HL-60 (cell line): ENCODE data around the gene HERPUD2.

Experiments used
- GABPA ChIP-seq: IDR thresholded peaks from 2 replicates; pipeline ENCODE4 v1.6.1; 2012; ENCODE audit warnings: low read depth
- POLR2AphosphoS5 ChIP-seq: IDR thresholded peaks from 2 replicates; pipeline ENCODE4 v1.6.1; 2012; ENCODE audit warnings: low read depth
- TF ChIP-seq, protein P1 (sequence below): IDR thresholded peaks from one replicate; pipeline ENCODE4 v1.5.1; 2011; ENCODE audit warnings: low read length, control low read depth, inconsistent platforms; ENCODE audit not compliant: insufficient read depth
- TF ChIP-seq, protein P2 (sequence below): IDR thresholded peaks from 2 replicates; pipeline ENCODE4 v1.6.1; 2012; ENCODE audit warnings: low read depth; ENCODE audit not compliant: insufficient replicate concordance

DNA sequence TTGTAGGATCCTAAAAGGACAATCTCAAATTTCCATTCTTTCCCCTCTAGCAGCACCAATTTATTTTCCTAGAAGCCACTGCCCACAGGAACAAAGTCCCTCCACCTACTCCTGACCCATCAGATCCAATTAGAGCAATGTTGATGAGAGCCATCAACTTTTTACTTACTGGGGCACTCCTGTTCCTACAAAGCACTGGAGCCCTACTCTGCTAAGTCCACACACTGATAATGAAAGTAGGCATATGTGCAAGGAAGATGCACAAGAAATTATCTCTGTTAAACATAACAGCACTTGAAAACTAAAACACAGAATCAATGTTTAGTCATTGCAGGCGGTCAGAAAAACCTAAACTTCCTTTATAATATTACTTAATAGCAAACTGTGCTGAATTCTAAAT is 3.6 kb downstream of the HERPUD2 start:
- TF ChIP-seq GABPA, result no peak
- TF ChIP-seq, protein P1, sequence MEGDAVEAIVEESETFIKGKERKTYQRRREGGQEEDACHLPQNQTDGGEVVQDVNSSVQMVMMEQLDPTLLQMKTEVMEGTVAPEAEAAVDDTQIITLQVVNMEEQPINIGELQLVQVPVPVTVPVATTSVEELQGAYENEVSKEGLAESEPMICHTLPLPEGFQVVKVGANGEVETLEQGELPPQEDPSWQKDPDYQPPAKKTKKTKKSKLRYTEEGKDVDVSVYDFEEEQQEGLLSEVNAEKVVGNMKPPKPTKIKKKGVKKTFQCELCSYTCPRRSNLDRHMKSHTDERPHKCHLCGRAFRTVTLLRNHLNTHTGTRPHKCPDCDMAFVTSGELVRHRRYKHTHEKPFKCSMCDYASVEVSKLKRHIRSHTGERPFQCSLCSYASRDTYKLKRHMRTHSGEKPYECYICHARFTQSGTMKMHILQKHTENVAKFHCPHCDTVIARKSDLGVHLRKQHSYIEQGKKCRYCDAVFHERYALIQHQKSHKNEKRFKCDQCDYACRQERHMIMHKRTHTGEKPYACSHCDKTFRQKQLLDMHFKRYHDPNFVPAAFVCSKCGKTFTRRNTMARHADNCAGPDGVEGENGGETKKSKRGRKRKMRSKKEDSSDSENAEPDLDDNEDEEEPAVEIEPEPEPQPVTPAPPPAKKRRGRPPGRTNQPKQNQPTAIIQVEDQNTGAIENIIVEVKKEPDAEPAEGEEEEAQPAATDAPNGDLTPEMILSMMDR, result no peak
- no peak for TF ChIP-seq POLR2AphosphoS5
- TF ChIP-seq, protein P2, sequence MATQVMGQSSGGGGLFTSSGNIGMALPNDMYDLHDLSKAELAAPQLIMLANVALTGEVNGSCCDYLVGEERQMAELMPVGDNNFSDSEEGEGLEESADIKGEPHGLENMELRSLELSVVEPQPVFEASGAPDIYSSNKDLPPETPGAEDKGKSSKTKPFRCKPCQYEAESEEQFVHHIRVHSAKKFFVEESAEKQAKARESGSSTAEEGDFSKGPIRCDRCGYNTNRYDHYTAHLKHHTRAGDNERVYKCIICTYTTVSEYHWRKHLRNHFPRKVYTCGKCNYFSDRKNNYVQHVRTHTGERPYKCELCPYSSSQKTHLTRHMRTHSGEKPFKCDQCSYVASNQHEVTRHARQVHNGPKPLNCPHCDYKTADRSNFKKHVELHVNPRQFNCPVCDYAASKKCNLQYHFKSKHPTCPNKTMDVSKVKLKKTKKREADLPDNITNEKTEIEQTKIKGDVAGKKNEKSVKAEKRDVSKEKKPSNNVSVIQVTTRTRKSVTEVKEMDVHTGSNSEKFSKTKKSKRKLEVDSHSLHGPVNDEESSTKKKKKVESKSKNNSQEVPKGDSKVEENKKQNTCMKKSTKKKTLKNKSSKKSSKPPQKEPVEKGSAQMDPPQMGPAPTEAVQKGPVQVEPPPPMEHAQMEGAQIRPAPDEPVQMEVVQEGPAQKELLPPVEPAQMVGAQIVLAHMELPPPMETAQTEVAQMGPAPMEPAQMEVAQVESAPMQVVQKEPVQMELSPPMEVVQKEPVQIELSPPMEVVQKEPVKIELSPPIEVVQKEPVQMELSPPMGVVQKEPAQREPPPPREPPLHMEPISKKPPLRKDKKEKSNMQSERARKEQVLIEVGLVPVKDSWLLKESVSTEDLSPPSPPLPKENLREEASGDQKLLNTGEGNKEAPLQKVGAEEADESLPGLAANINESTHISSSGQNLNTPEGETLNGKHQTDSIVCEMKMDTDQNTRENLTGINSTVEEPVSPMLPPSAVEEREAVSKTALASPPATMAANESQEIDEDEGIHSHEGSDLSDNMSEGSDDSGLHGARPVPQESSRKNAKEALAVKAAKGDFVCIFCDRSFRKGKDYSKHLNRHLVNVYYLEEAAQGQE, result no peak
